ENCODE results near the gene ZNF234. TPM values are rescaled to one million over a fixed set of nuclear protein-coding genes. Genes with fewer than 3 reads are reported as not detected.

Gene ZNF234
- total and polyA plus RNA-seq, 2 of the 8 experiments (the other 6 are each of a cell fraction or from before 2014, with no cell fraction given) = 1.9 to 12.3 TPM

DNA sequence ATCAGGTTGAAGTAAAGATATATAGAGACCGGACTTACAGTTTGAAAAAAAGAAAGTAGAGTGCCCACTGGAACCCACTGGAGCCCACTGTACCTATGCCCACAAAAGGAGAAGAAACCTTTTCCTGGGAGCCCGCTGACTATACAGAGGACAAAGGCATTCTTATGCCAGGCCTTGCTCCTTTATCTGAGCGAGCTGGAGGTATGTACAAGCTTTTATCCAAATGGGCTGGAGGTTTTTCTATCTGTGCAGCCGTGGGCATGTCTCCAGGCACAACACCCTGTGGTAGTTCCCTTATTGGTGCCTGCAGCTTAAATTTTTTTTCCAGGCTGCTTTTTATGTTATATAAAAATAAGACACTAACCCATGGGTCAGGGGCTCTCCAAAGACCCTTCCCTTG lies 8.4 kb downstream of the ZNF234 start (continued):
- TF ChIP-seq MAFK (IDR thresholded peaks at IDR 0.05; ENCODE audit: low read depth, low read length) = no peak
- TF ChIP-seq, protein P1, sequence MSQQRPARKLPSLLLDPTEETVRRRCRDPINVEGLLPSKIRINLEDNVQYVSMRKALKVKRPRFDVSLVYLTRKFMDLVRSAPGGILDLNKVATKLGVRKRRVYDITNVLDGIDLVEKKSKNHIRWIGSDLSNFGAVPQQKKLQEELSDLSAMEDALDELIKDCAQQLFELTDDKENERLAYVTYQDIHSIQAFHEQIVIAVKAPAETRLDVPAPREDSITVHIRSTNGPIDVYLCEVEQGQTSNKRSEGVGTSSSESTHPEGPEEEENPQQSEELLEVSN (IDR thresholded peaks at IDR 0.05) = no peak
- TF ChIP-seq YY1 (IDR thresholded peaks at IDR 0.05; ENCODE audit: low read depth, low read length) = no peak
